HG03280 (cell line): Measurements from ENCODE around the gene APBB2.

Source experiments
- ATAC-seq: cut with Tn5 transposase; IDR thresholded peaks from one replicate; pipeline ENCODE4 v1.9.1; 2021; ENCODE audit warnings: mild to moderate bottlenecking, moderate library complexity; ENCODE audit not compliant: unreplicated experiment

APBB2 gene

GRCh38 chr4:41142376-41143310 is 71.7 kb downstream of the APBB2 start:
- no peak for ATAC-seq

GRCh38 chr4:41141900-41142299 is 72.4 kb downstream of the APBB2 start:
- ATAC-seq = no peak

GRCh38 chr4:41140410-41140809 is 73.9 kb downstream of the APBB2 start:
- ATAC-seq = no peak

DNA sequence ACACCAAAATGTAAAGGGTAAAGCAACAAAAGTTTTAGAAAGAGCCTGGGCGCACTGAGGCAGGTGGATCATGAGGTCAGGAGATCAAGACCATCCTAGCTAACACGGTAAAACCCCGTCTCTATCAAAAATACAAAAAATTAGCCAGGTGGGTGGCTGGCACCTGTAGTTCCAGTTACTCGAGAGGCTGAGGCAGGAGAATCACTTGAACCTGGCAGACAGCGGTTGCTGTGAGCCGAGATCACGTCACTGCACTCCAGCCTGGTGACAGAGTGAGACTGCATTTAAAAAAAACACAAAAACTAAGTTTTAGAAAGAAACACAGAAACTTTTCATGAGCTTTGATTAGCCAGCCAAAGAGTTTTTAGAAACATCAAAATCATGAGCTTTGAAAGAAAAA is 76.5 kb downstream of the APBB2 start:
- no peak for ATAC-seq

DNA sequence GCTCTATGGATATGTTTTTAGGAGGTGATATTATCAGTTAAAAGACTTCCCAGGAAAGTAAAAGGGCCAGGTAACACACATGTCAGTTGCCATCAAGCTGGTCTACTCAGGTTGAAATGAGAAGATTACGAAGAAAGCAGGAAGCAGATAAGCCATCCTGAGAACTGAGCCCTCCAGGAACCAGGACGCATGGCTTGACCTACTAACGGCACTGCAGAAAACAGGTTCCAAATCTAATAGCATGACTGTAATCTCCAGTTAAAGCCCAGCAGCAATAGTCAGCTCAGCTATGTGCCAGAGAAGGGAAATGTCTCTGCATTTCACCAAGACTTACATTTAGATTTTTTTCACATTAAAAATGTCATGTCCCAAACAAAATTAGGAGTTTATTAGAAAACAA is 77.9 kb downstream of the APBB2 start:
- ATAC-seq = no peak

DNA sequence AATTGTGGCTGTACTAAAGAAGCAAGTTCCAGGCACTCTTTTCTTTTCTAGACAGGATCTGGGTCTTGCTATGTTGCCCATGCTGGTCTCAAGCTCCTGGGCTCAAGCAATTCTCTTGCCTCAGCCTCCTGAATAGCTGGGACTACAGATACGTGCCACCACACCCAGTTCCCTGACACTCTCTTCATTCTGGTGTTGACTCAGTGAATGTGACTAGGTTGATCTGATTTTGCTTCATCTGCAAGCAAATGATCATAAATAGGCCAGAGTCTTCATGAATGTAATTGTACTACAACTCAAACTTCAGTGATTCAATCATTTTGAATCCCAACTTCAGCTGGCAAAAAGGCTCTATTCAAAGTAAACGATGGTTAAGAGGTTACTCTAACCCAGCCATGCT is 78.5 kb downstream of the APBB2 start:
- ATAC-seq = no peak

GRCh38 chr4:41134581-41134980 is 79.8 kb downstream of the APBB2 start:
- no peak for ATAC-seq

DNA sequence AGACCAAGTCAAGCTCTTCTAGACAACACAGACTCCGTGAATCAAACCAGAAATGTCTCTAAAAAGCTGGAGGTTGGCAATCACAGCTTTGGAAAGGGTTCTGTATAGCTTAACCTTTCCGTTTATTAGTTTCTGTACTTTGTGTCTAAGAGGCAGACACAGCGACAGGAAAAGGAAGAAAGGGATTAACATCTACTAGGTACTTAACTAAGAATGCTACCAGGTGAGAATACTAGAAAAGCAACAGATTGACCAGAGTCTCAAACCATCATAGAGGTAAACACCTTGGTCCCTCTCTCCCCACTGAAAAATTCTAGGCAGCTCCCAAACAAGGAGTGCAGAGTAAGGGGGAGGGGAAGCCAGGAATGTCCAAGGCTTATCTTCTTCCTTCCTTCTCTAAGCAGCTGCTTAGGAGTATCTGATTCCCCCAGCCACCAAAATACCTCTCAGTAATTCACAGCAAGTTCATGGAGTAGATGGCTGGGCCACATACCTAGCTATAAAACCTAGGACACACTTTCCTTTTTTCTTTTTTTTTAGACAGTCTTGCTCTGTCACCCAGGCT is 80.8 kb downstream of the APBB2 start:
- no peak for ATAC-seq

GRCh38 chr4:41132055-41132683 is 82.2 kb downstream of the APBB2 start:
- ATAC-seq = no peak

GRCh38 chr4:41129936-41130440 is 84.4 kb downstream of the APBB2 start:
- ATAC-seq = no peak

DNA sequence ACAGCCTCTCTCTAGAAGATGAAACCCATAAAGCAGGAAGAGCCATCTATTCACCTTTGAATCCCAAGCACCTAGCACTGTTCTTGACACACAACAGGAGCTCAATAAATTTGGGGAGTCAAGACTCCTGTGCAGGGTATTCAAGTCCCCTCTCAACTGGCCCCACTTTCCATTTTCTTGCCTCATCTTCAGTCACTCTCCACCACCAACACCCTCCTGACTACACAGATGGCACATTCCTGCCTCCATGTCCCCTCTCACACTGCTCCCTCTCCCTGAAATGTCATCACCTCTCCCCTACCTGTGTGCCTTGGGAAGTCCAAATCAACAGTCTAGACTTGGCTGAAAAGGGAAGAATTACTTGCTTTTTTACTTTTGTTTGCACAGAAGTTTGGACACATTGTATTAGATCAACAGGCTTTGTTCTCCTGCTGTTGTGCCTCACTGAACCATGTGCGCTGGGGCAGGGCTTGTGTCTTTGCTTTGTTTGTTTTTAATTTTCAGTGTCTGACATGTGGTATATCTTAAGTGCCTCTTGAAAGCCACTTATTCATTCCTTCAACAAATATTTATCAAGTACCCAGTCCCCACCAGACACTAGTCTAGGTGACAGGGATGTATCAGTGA is 85.1 kb downstream of the APBB2 start:
- ATAC-seq = no peak

DNA sequence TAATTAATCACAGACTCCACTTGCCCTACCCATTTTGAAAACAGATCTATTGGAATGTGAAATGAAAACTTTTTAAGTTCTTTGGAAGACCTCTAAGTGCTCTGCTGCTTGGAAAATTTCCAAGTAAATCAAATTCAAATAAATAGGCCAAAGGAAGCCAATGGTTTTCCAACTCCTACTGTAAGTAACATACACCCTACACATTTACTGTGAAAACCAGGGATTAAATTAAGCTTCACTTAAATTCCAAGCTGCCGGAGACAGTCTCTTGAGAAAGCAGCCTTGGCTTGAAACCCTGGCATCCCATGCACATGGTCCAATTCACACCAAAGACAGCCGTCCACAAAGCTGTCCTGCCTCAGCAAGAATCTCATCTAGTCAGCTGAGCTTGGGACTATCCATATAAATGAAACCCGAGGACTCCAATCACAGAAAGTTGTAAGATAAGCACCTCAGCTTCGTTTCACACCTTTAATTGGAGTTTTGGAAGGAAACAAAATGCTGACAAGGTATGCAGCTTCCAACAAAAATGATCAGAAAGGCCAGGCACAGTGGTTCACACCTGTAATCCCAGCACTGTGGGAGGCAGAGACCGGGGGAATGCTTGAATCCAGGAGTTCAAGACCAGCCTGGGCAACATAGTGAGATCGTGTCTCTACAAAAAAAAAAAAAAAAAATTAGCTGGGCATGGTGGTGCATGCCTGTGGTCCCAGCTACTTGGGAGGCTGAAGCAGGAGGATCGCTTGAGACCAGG is 88.6 kb downstream of the APBB2 start:
- ATAC-seq = no peak

GRCh38 chr4:41124916-41125548 is 89.3 kb downstream of the APBB2 start:
- ATAC-seq = no peak

DNA sequence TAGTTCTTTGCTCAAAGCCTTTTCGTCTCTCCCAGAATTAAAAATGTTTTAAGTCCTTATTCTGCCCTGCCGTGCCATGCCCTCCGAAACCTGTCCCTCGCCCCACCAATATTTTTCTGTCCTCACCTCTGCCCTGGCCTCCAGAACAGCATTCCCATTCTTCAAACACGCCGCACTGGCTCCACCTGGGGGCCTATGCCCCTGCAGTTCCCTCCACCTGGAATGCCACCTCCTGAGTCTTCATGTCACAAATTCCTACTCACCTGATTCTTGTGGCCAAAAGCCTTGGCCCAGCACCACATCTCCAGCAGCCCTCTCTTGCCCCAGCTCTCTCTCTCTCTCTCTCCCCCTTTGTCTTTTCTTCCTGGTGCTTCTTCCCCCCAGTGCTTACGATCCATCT is 91.6 kb downstream of the APBB2 start:
- ATAC-seq = no peak

DNA sequence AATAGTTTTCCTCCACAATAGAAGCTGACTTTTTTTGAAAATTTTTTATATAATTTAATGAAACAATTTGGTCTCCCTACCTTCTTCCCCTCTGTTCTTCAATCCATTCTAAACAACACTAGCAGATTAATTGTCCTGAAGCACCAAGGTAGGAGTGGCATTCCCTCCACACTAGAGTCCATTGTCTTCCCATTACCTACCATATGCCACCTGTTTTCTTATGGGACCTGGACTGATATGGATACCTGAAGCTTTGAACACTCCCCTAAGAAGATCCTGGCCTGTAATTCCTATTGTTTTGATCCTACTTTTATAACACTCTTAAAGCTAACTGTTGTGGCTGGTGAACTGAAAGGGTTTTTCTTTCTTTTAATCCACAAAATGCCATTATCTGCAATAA is 92.0 kb downstream of the APBB2 start:
- ATAC-seq = no peak

DNA sequence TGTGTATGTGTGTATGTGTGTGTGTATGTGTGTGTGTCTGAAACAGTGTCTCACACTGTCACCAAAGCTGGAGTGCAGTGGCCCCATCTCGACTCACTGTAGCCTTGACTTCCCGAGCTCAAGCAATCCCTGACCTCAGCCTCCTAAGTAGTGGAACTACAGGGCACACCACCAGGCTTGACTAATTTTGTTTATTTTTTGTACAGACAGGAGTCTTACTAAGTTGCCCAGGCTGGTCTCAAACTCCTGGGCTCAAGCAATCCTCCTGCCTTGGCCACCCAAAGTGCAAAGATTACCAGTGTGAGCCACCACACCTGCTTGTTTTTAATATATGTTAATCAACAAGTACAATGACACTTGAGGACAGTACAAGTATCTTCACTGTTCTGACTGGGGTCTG is 92.4 kb downstream of the APBB2 start:
- ATAC-seq = no peak

- no peak for ATAC-seq
Observed at GRCh38 chr4:41120297-41121217, 93.8 kb downstream of the APBB2 start.

DNA sequence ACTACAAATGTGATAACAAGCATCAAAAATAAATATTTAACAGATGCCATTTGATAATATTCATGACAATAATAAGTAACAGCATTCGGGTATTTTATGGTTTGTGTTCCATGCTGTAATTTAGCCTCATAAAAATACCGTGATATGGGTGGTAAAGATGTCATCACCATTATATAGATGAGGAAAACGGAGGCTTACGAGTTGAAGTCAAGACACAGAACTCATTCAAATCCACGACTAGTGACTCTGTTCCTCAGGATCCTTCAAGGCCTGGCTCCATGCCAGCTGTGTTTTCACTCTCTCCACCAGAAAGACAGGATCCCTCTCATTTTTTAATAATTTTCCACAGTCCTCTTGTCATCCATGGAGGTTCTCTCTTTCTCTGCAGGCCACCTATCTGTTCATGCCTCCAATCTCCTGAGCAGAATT is 94.5 kb downstream of the APBB2 start:
- no peak for ATAC-seq

- no peak for ATAC-seq
Observed at GRCh38 chr4:41111791-41112190, 102.6 kb downstream of the APBB2 start.
